Fibroblast of skin of left biceps (primary cell): Measurements from ENCODE around the gene MRPL43.
A peak's percentile ranks its signal among the peaks of the same experiment; 100 is the strongest.

Experiments
- DNase-seq, 2 experiments: peaks; one replicate each; pipeline ENCODE4 v3.0.0-alpha.2; 2013; ENCODE audit warnings: low read depth in 2 of 2

MRPL43 gene

DNA sequence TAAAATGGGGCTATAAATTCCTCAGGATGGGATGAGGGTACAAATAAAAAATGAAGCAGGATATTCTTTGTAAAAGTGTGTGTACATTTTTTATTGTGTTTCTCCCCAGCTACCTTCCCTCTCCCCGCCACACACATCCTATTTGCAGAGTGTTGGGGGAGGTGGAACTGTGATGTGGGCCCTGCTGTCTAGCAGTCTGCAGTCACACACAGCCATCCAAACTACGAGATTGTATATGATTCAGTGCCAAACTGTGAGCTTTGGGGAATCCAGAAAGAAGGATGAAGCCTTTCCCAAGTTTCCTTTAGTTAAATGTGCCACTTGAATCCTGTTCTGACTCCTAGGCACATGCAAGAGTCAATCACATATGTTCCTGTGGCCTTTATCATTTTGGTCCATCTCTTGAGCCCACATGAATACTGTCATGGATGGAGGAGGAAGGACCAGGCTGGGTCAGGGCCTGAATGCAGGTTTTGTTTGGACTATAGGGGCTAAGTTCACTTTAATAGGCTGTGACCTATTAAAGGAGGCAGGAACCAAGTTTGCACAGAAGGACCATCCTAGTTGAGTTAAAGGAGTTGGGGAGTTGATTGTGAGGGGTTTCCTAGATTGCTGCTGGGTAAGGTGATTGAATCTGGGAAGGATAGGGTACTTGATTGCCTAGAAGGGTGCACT, 19.1 kb downstream of the MRPL43 start:
- no peak for DNase-seq

DNA sequence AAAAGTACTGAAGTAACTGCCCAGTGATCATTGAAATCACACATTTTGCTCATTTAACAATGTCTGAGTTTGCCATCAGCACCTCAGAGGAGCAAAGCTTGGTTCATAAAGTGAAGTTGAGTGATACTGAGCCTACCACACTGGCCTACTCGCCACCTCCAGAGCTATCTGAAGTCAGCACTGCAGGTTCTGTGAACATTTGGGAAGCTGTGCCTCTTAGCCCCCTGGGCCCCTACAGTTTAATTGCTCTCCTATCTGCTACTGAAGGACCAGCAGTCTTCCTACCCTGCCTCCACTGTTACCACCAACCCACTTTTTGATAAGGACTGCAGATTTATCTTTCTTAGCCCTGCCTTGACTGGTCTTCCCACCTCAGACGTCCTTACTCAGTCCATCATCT, 20.0 kb downstream of the MRPL43 start:
- no peak for DNase-seq

DNA sequence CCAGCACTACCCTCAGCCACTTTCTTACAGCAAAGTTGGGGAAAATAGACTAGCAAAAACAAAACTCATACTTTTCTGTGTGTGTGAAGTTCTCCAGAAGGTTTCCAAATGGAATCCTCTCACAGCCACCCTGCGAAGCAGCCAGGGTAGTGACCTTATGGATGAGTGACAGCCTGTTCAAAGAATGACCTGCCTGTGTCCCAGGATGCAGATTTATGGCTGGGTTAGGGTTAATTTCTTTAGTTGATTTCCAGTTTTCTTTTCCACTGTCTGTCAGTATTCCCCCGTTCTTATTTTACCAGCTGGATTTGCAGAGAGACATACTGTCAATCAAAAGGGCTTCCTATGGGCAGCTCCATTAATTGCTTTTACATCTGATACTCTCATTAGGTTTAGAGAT, 20.4 kb downstream of the MRPL43 start:
- DNase-seq = no peak

GRCh38 chr10:100965820-100966219, 21.5 kb downstream of the MRPL43 start:
- no peak for DNase-seq

DNA sequence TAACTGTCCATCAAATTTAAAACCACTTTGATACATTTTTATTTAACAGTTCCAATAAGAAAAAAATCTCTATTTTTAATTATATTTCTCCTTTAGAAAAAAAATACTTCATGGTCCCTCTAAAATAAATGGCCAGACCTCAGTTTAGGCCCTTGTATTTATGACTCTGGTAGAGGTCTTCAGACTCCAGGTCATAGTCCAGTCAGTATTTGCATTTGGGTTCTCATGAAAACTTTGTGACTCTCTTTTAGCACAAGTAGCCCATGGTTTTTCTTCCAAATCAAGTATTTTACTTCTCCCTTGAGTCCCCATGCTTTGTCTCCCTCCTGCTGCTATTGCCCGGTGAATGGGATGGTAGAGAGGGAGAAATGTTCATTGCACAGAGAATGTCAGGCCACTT, 23.5 kb downstream of the MRPL43 start:
- DNase-seq = no peak

- no peak for DNase-seq
Observed at GRCh38 chr10:100962351-100963080, 24.8 kb downstream of the MRPL43 start.

DNA sequence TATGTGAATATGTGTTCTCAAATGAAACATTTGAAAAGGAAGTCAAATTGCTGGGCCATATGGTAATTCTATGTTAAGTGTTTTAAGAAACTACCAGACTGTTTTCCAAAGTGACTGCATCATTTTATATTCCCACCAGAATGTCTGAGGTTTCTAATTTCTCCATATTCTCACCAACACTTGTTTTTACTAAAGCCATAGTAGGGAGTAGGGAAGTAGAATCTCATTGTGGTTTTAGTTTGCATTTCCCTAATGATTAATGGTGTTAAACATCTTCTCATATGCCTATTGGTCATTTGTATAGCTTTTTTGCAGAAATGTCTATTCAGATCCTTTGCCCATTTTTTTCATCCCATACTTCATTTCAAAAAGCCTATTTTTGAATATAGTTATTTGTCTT, 27.0 kb downstream of the MRPL43 start:
- DNase-seq = no peak

- DNase-seq = no peak
Observed at GRCh38 chr10:100948916-100949315, 38.4 kb downstream of the MRPL43 start.

DNA sequence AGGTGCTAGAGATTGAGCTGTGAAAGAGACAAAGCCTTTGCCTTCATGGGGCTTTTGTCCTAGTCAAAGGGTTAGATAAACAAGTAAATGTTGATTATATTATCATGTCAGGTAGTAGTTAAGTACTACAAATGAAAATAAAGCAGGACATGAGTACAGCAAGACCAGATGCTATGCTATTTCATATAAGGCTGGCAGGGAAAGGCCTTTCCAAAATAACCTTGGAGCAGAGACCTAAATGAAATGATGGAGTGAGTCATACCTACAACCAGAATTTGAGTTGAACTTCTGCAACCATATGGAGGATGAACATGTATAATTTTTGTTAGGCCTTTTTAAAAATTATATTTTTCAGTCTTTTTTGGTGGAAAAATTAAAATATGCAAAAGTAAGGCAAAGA, 41.5 kb downstream of the MRPL43 start:
- DNase-seq = no peak

DNA sequence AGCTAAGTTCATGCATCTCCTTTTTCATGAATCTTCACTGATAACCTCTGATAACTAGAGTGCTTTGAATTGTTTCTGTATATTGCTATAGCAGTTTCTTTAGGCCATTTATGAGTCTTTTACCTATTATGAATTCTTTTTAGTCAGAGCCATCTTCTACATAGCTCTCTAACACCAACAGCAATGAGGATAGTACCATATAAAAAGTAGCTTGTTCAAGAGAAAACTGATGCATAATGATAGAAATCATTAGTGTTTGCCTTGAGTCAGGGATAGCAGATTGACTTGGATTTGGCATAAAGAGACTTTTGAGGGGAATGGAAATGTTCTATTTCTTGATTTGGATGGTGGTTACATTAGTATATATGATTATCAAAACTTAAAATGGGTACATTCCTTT, 43.8 kb downstream of the MRPL43 start:
- DNase-seq = no peak

DNA sequence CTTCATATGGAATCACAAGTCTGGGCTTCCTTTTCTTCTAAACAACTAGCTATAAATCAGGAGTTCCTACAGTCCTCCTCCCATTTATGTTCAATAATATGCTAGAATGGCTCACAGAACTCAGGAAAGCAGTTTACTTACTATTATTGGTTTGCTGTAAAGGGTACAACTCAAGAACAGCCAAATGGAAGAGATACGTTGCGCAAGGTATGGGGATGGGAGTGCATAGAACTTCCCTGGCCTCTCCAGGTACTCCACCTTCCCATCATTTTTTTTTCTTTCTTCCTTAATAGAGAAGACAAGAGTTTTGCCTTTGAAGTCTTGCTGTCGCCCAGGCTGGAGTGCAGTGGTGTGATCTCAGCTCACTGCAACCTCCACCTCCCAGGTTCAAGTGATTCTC, 45.1 kb downstream of the MRPL43 start:
- DNase-seq = no peak

- DNase-seq = peak; percentile 27 to 44
Observed at GRCh38 chr10:100939763-100940344, 47.4 kb downstream of the MRPL43 start.
